Trophoblast cell (in vitro differentiated cells and primary cell): ENCODE results near the gene MOGAT1.
A peak's percentile ranks its signal among the peaks of the same experiment; 100 is the strongest.

Experiments used
- DNase-seq, 2 donors: peaks; one replicate each; pipeline ENCODE4 v3.0.0-alpha.2; 2016
- H2AFZ ChIP-seq: 2 replicates; pipeline ENCODE4 v1.6.1; 2013; ENCODE audit warnings: low read length, moderate library complexity, mild to moderate bottlenecking; ENCODE audit not compliant: insufficient read depth, poor library complexity
- H2AK5ac ChIP-seq: 2 replicates; pipeline ENCODE4 v1.6.1; 2013; ENCODE audit warnings: mild to moderate bottlenecking, low read length
- H2BK120ac ChIP-seq: 2 replicates; pipeline ENCODE4 v1.6.1; 2013; ENCODE audit warnings: low read length, mild to moderate bottlenecking, moderate library complexity; ENCODE audit not compliant: insufficient read depth, poor library complexity
- H2BK12ac ChIP-seq: 2 replicates; pipeline ENCODE4 v1.6.1; 2013; ENCODE audit warnings: mild to moderate bottlenecking, low read length, moderate library complexity
- H2BK5ac ChIP-seq: 2 replicates; pipeline ENCODE4 v1.6.1; 2013; ENCODE audit warnings: low read length, low read depth, moderate library complexity, mild to moderate bottlenecking; ENCODE audit not compliant: poor library complexity
- H3K14ac ChIP-seq: 2 replicates; pipeline ENCODE4 v1.6.1; 2013; ENCODE audit warnings: mild to moderate bottlenecking, low read length
- H3K18ac ChIP-seq: 2 replicates; pipeline ENCODE4 v1.6.1; 2013; ENCODE audit warnings: mild to moderate bottlenecking, low read length
- H3K23ac ChIP-seq: 2 replicates; pipeline ENCODE4 v1.6.1; 2013; ENCODE audit warnings: low read length
- H3K27ac ChIP-seq: 2 replicates; pipeline ENCODE4 v1.5.1; 2013; ENCODE audit warnings: low read depth, mild to moderate bottlenecking, inconsistent platforms, low read length, moderate library complexity
- H3K27me3 ChIP-seq: 2 replicates; pipeline ENCODE4 v1.6.1; 2013; ENCODE audit warnings: inconsistent platforms, mild to moderate bottlenecking, low read length, moderate library complexity; ENCODE audit not compliant: insufficient read depth
- H3K36me3 ChIP-seq, 2 experiments: 1 replicate in 1 of 2; 2 replicates in 1 of 2; pipeline ENCODE4 v1.6.1; 2013; ENCODE audit warnings: low read length in 2 of 2, mild to moderate bottlenecking in 2 of 2, moderate library complexity in 1 of 2; ENCODE audit not compliant: insufficient read depth in 2 of 2, control insufficient read depth in 1 of 2
- H3K4ac ChIP-seq: 2 replicates; pipeline ENCODE4 v1.6.1; 2013; ENCODE audit warnings: low read depth, mild to moderate bottlenecking, low read length, moderate library complexity
- H3K4me1 ChIP-seq, 2 experiments: 1 replicate in 1 of 2; 2 replicates in 1 of 2; pipeline ENCODE4 v1.6.1; 2013; ENCODE audit warnings: low read length in 2 of 2, mild to moderate bottlenecking in 2 of 2, moderate library complexity in 1 of 2; ENCODE audit not compliant: insufficient read depth in 2 of 2, control insufficient read depth in 1 of 2
- H3K4me2 ChIP-seq: 2 replicates; pipeline ENCODE4 v1.6.1; 2013; ENCODE audit warnings: inconsistent platforms, mild to moderate bottlenecking, low read length, moderate library complexity
- H3K4me3 ChIP-seq: 2 replicates; pipeline ENCODE4 v1.5.1; 2013; ENCODE audit warnings: mild to moderate bottlenecking, low read depth, low read length, inconsistent platforms
- H3K79me1 ChIP-seq: one replicate; pipeline ENCODE4 v1.6.1; 2013; ENCODE audit warnings: low read length
- H3K79me2 ChIP-seq: 2 replicates; pipeline ENCODE4 v1.6.1; 2013; ENCODE audit warnings: low read length, mild to moderate bottlenecking; ENCODE audit not compliant: control insufficient read depth, insufficient read depth, poor library complexity
- H3K9ac ChIP-seq: 2 replicates; pipeline ENCODE4 v1.6.1; 2013; ENCODE audit warnings: mild to moderate bottlenecking, low read length
- H3K9me3 ChIP-seq: 2 replicates; pipeline ENCODE4 v1.6.1; 2013; ENCODE audit warnings: low read depth, mild to moderate bottlenecking, control low read depth, inconsistent platforms, low read length; ENCODE audit not compliant: insufficient read depth
- H4K12ac ChIP-seq: 2 replicates; pipeline ENCODE4 v1.6.1; 2013; ENCODE audit warnings: low read depth, mild to moderate bottlenecking, low read length, moderate library complexity
- H4K8ac ChIP-seq: 2 replicates; pipeline ENCODE4 v1.6.1; 2013; ENCODE audit warnings: low read depth, mild to moderate bottlenecking, low read length, moderate library complexity
- H4K91ac ChIP-seq: one replicate; pipeline ENCODE4 v1.6.1; 2013; ENCODE audit warnings: low read depth, mild to moderate bottlenecking, low read length, moderate library complexity
- WGBS: extraction: QIAGEN DNeasy Blood & Tissue Kit; methylation state at CpG from one replicate; pipeline ENCODE4 v1.1.7; 2013; ENCODE audit warnings: missing lambda C conversion rate; ENCODE audit not compliant: insufficient read length, insufficient coverage; ENCODE audit errors: extremely low coverage; 5-methylcytosine and 5-hydroxymethylcytosine counted together

The MOGAT1 gene

GRCh38 chr2:222663479-222663878 lies 8.0 kb upstream of the MOGAT1 start:
- Histone ChIP-seq H2BK12ac (no peak overlapping the region), H2AK5ac (no peak overlapping the region), H3K36me3 (no peaks in the 10 kb centered on the region), H3K4me2 (no peak overlapping the region), H3K23ac (no peak overlapping the region), H3K9ac (no peak overlapping the region), H3K27ac (no peak overlapping the region), H2BK5ac (no peak overlapping the region), H3K4ac (no peak overlapping the region), H2AFZ (no peak overlapping the region), H4K12ac (no peak overlapping the region), H4K91ac (no peak overlapping the region), H2BK120ac (no peak overlapping the region), H4K8ac (no peak overlapping the region), H3K14ac (no peak overlapping the region), H3K9me3 (no peaks in the 10 kb centered on the region), H3K18ac (no peak overlapping the region), H3K4me1 (no peaks in the 10 kb centered on the region), H3K79me1 (no peaks in the 10 kb centered on the region), H3K4me3 (no peak overlapping the region), H3K27me3 (no peaks in the 10 kb centered on the region), H3K79me2 (no peaks in the 10 kb centered on the region)
- no CpG with 5 or more reads among the region's 3 CpGs for WGBS
- DNase-seq, result no peak

GRCh38 chr2:222668494-222669154 lies 2.8 kb upstream of the MOGAT1 start:
- Histone ChIP-seq H3K79me1 (no peaks in the 10 kb centered on the region), H3K18ac (no peak overlapping the region), H3K4me3 (no peak overlapping the region), H2BK12ac (no peak overlapping the region), H3K4ac (no peak overlapping the region), H2AFZ (no peak overlapping the region), H2BK120ac (no peak overlapping the region), H3K27me3 (peaks cover 5% of the 10 kb centered on the region), H3K4me1 (peaks cover 9 to 18% of the 10 kb centered on the region in 2 experiments), H3K79me2 (no peaks in the 10 kb centered on the region), H3K4me2 (no peak overlapping the region), H3K23ac (no peak overlapping the region), H3K14ac (no peak overlapping the region), H3K9ac (no peak overlapping the region), H4K12ac (no peak overlapping the region), H3K27ac (no peak overlapping the region), H3K9me3 (no peaks in the 10 kb centered on the region), H2BK5ac (no peak overlapping the region), H2AK5ac (no peak overlapping the region), H4K91ac (no peak overlapping the region), H3K36me3 (no peaks in the 10 kb centered on the region), H4K8ac (no peak overlapping the region)
- WGBS, result no CpG with 5 or more reads among the region's 3 CpGs
- no peak for DNase-seq

- Histone ChIP-seq H2BK5ac (no peak overlapping the region), H2AK5ac (no peak overlapping the region), H3K4me2 (no peak overlapping the region), H3K79me1 (no peaks in the 10 kb centered on the region), H3K27ac (no peak overlapping the region), H4K12ac (no peak overlapping the region), H3K79me2 (no peaks in the 10 kb centered on the region), H3K27me3 (peaks cover 5% of the 10 kb centered on the region), H2BK12ac (no peak overlapping the region), H3K36me3 (no peaks in the 10 kb centered on the region), H3K23ac (no peak overlapping the region), H3K4me1 (peaks cover 9 to 18% of the 10 kb centered on the region in 2 experiments), H3K4me3 (no peak overlapping the region), H3K4ac (no peak overlapping the region), H3K14ac (no peak overlapping the region), H3K9ac (no peak overlapping the region), H2BK120ac (no peak overlapping the region), H4K91ac (no peak overlapping the region), H3K18ac (no peak overlapping the region), H4K8ac (no peak overlapping the region), H3K9me3 (no peaks in the 10 kb centered on the region), H2AFZ (no peak overlapping the region)
- no peak for DNase-seq
- no CpG with 5 or more reads among the region's 4 CpGs for WGBS
Observed at GRCh38 chr2:222669353-222669752, 2.1 kb upstream of the MOGAT1 start.

DNA sequence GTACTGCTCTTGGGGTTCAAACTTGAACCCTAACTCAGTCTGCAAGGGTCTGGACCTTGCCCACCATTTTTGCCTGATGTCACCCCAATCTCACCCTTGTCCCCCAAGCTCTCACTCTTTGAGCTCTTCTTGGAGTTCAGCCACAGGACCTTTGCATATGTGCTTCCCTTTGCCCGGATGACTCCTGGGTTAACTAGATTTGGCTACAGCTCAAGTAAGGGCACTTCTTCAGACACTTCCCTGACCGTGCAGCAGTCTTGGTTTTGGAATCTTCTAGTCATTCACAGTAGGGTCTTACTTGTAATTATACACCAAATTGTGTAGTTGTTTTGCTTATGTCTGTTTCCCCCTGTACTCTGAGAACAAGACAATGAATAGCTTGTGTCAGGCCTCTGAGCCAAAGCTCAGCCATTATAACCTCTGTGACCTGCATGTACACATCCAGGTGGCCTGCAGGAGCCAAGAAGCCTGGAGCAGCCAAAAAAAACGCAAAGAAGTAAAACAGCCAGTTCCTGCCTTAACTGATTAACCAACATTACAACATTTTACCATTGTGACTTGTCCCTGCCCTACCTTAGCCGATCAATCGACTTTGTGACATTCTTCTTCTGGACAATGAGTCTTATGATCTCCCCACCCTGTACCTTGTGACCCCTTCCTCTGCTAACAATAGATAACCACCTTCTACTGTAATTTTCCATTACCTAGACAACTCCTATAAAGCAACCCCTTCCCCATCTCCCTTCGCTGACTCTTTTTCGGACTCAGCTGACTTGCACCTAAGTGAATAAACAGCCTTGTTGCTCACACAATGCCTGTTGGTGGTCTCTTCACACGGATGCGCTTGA lies 1.0 kb upstream of the MOGAT1 start:
- H3K79me1 ChIP-seq, result no peaks in the 10 kb centered on the region
- H3K79me2 ChIP-seq, result no peaks in the 10 kb centered on the region
- H3K27ac ChIP-seq, result peak overlapping the region; percentile 14
- peak overlapping the region; percentile 98 for H3K4me2 ChIP-seq
- H3K9me3 ChIP-seq, result no peaks in the 10 kb centered on the region
- no peak overlapping the region for H3K4me3 ChIP-seq
- H3K27me3 ChIP-seq, result peaks cover 5% of the 10 kb centered on the region
- H4K91ac ChIP-seq, result no peak overlapping the region
- H3K9ac ChIP-seq, result no peak overlapping the region
- no peak overlapping the region for H3K23ac ChIP-seq
- no peak overlapping the region for H2BK120ac ChIP-seq
- H3K4ac ChIP-seq, result no peak overlapping the region
- H3K4me1 ChIP-seq, result peaks cover 9 to 18% of the 10 kb centered on the region in 2 experiments
- H3K36me3 ChIP-seq, result no peaks in the 10 kb centered on the region
- peak in 1 of 2 donors; percentile 10 for DNase-seq
- H2AK5ac ChIP-seq, result no peak overlapping the region
- WGBS, result no CpG with 5 or more reads among the region's 9 CpGs
- no peak overlapping the region for H2BK5ac ChIP-seq
- no peak overlapping the region for H3K18ac ChIP-seq
- no peak overlapping the region for H2AFZ ChIP-seq
- no peak overlapping the region for H3K14ac ChIP-seq
- no peak overlapping the region for H2BK12ac ChIP-seq
- H4K8ac ChIP-seq, result no peak overlapping the region
- no peak overlapping the region for H4K12ac ChIP-seq
